K562 (cell line): ENCODE data around the gene HRCT1. TPM values are rescaled to one million over a fixed set of nuclear protein-coding genes. Genes with fewer than 3 reads are reported as not detected.

Source experiments
- ATAC-seq: fragments of 200-7000 bp; cut with Tn5 transposase; 3 replicates; pipeline ENCODE4 v1.9.1; 2020; ENCODE audit warnings: moderate library complexity
- Bru-seq: library from RNA; stranded (reverse); fragments of 400-500 nt; gene quantifications from one replicate; lab custom pipeline; 2021; lab: Mats Ljungman, UMichigan
- BruChase-seq, 2 experiments: library from RNA; stranded (reverse); fragments of 400-500 nt; gene quantifications; one replicate each; lab custom pipeline; 2021; lab: Mats Ljungman, UMichigan
- BruUV-seq: library from RNA; stranded (reverse); fragments of 400-500 nt; replicated peaks from 2 replicates; lab custom pipeline; 2021; lab: Mats Ljungman, UMichigan
- CTCF ChIA-PET: fragments of 300-600 bp; formaldehyde crosslinking; extraction: SDS; loops from one replicate; lab custom pipeline; 2021; ENCODE audit warnings: low intra/inter-chr PET ratio; lab: Yijun Ruan, JAX
- POLR2A ChIA-PET: fragments of 300-600, 350-650 bp; sonication (Branson Sonifier 250); formaldehyde crosslinking; extraction: SDS; loops from one replicate; lab custom pipeline; 2021; ENCODE audit warnings: antibody characterized with exemption, inconsistent platforms; lab: Yijun Ruan, JAX
- DNase-seq, 4 experiments: peaks; one replicate each; pipeline versions ENCODE4 v3.0.0 to v3.0.0-alpha.2; 2011 to 2018; ENCODE audit warnings: low spot score in 3 of 4, mixed read lengths in 3 of 4; ENCODE audit errors: extremely low read depth in 1 of 4
- FAIRE-seq: peaks from 2 replicates; lab custom pipeline; 2011; peaks lifted over from hg19 to GRCh38; lab: Jason Lieb, UNC
- H2AFZ ChIP-seq: 2 replicates; pipeline ENCODE4 v1.6.0; 2011; ENCODE audit warnings: low read depth, low read length, control low read depth, inconsistent platforms
- H3K27ac ChIP-seq: fragments of 200-600 bp; 3 replicates; pipeline ENCODE4 v1.8.0; 2011; ENCODE audit warnings: low read depth, mild to moderate bottlenecking, control low read depth, inconsistent platforms, low read length, moderate library complexity, mixed read lengths; ENCODE audit errors: extremely low read depth
- H3K27me3 ChIP-seq, 2 experiments: fragments of 300-600 bp in 1 of 2; 2 replicates in 1 of 2; 3 replicates in 1 of 2; pipeline versions ENCODE4 v1.6.0 to v1.8.0; 2011; ENCODE audit warnings: inconsistent platforms in 2 of 2, low read length in 2 of 2, mild to moderate bottlenecking in 1 of 2, mixed read lengths in 1 of 2, moderate library complexity in 1 of 2; ENCODE audit not compliant: control insufficient read depth in 2 of 2, insufficient read depth in 2 of 2
- H3K36me3 ChIP-seq: fragments of 300-600 bp; 3 replicates; pipeline ENCODE4 v1.8.0; 2011; ENCODE audit warnings: mild to moderate bottlenecking, low read length, inconsistent platforms; ENCODE audit not compliant: control insufficient read depth, insufficient read depth
- H3K4me1 ChIP-seq, 2 experiments: fragments of 200-600 bp in 1 of 2; replicated peaks in 1 of 2; 2 replicates in 1 of 2; 3 replicates in 1 of 2; pipeline versions ENCODE4 v1.5.1 to v1.8.0; 2011; ENCODE audit warnings: inconsistent platforms in 2 of 2, low read length in 2 of 2, mild to moderate bottlenecking in 1 of 2, mixed read lengths in 1 of 2, moderate library complexity in 1 of 2; ENCODE audit not compliant: control insufficient read depth in 2 of 2, insufficient read depth in 2 of 2
- H3K4me2 ChIP-seq: 2 replicates; pipeline ENCODE4 v1.6.1; 2011; ENCODE audit warnings: low read length, control low read depth, inconsistent platforms, mixed read lengths; ENCODE audit not compliant: insufficient read depth
- H3K4me3 ChIP-seq: fragments of 200-600 bp; sonication (generic), shearing (Covaris generic); 2 replicates; pipeline ENCODE4 v1.5.1; 2016; ENCODE audit warnings: control low read depth, inconsistent platforms
- H3K79me2 ChIP-seq: fragments of 200-600 bp; 3 replicates; pipeline ENCODE4 v1.8.0; 2011; ENCODE audit warnings: low read length, inconsistent platforms; ENCODE audit not compliant: control insufficient read depth, insufficient read depth
- H3K9ac ChIP-seq, 2 experiments: 2 replicates each; pipeline versions ENCODE4 v1.6.0 to v1.6.1; 2011; ENCODE audit warnings: low read depth in 2 of 2, low read length in 2 of 2, control low read depth in 1 of 2, inconsistent platforms in 1 of 2, mild to moderate bottlenecking in 1 of 2, mixed read lengths in 1 of 2; ENCODE audit not compliant: insufficient read depth in 1 of 2
- H3K9me1 ChIP-seq: one replicate; pipeline ENCODE4 v1.6.0; 2011; ENCODE audit warnings: inconsistent platforms, mild to moderate bottlenecking, low read length, moderate library complexity; ENCODE audit not compliant: control insufficient read depth, insufficient read depth
- H3K9me3 ChIP-seq: replicated peaks from 2 replicates; pipeline ENCODE4 v1.5.1; 2011; ENCODE audit warnings: low read depth, low read length, inconsistent platforms; ENCODE audit not compliant: control insufficient read depth, insufficient read depth
- H4K20me1 ChIP-seq: replicated peaks from 2 replicates; pipeline ENCODE4 v1.6.1; 2011; ENCODE audit warnings: low read length, inconsistent platforms, mixed read lengths; ENCODE audit not compliant: control insufficient read depth, insufficient read depth
- KDM1A ChIP-seq, 2 experiments: fragments of 450-650 bp; IDR thresholded peaks; 2 replicates each; pipeline ENCODE4 v1.6.1; 2016; ENCODE audit warnings: mild to moderate bottlenecking in 2 of 2
- NFIC ChIP-seq: fragments of 450-650 bp; IDR thresholded peaks from 2 replicates; pipeline ENCODE4 v1.6.1; 2017; ENCODE audit warnings: mild to moderate bottlenecking, inconsistent platforms
- REST ChIP-seq, 2 experiments: fragments of 450-650 bp; formaldehyde crosslinking in 1 of 2; IDR thresholded peaks; 2 replicates each; pipeline versions ENCODE4 v1.4.0 to v1.6.1; 2014 to 2020; ENCODE audit warnings: mild to moderate bottlenecking in 2 of 2, borderline replicate concordance in 1 of 2, low read depth in 1 of 2
- WGBS: fragments of 100-300 bp; shearing (Covaris generic); methylation state at CpG from one replicate; pipeline ENCODE4 v1.1.6; 2016; ENCODE audit warnings: low coverage, mixed read lengths; ENCODE audit not compliant: insufficient coverage; ENCODE audit errors: missing lambda C conversion rate; 5-methylcytosine and 5-hydroxymethylcytosine counted together
- in situ Hi-C: fragments of 300-500 bp; cut with MboI; formaldehyde crosslinking; loops from 4 replicates; pipeline ENCODE4 v1.15.0; 2018; ENCODE audit warnings: inconsistent platforms, mixed read lengths
- intact Hi-C: fragments of 100-400 bp; cut with micrococcal nuclease; formaldehyde crosslinking; loops from 2 replicates; pipeline ENCODE4 v1.14.2; 2022
- long read RNA-seq, 3 experiments: library from polyadenylated mRNA in 2 of 3; library from RNA in 1 of 3; unstranded in 2 of 3; stranded (forward) in 1 of 3; transcript quantifications; one replicate each; pipeline ENCODE4 v2.0.0, GENCODE V29; 2019 to 2022
- polyA minus RNA-seq, 3 experiments: library from RNA; depleted of rRNA, polyadenylated mRNA; stranded (reverse); fragments of >200 nt; gene quantifications; 2 replicates each; pipeline ENCODE4 v1.2.3, GENCODE V29; 2011
- polyA plus RNA-seq, 8 experiments: library from polyadenylated mRNA; depleted of rRNA in 4 of 8; stranded (reverse) in 5 of 8; unstranded in 3 of 8; fragments of >200 nt; fragmentation: Nextera tagmentation in 2 of 8; fragmentation: Illumina TruSeq in 1 of 8; extraction: Ambion mirVana in 2 of 8; extraction: Trizol in 1 of 8; gene quantifications; 2 replicates each; pipeline versions ENCODE4 v1.2.1 to v1.2.3, GENCODE V29; 2011 to 2014; ENCODE audit warnings: inconsistent platforms in 1 of 8, missing spikeins in 1 of 8
- total RNA-seq, 7 experiments: library from RNA; depleted of rRNA in 6 of 7; stranded (reverse); fragments of >200 nt in 6 of 7; fragmentation: Illumina TruSeq in 2 of 7; extraction: Trizol in 2 of 7; gene quantifications; 2 replicates each; pipeline versions ENCODE4 v1.2.1 to v1.2.3, GENCODE V29; 2011 to 2021; ENCODE audit warnings: low replicate concordance in 1 of 7

Gene HRCT1
- total RNA-seq (2011; cell fraction: chromatin; rRNA removed; ENCODE audit: low replicate concordance), result 0.35 TPM in 1 of 2 replicates, not detected in the other
- total RNA-seq (2011; cell fraction: nucleolus; rRNA removed), result not detected in 2 replicates
- total RNA-seq (2011; cell fraction: nucleoplasm; rRNA removed), result not detected in 2 replicates
- not detected in 2 replicates for total RNA-seq (2014; rRNA removed)
- not detected in 2 replicates for total RNA-seq (2014; rRNA removed; fragmentation: Illumina TruSeq; extraction: Trizol)
- not detected in 2 replicates for total RNA-seq (2015; rRNA removed; fragmentation: Illumina TruSeq; extraction: Trizol)
- total RNA-seq (2021), result not detected in 2 replicates
- 0.08 and 0.40 TPM in 2 replicates for polyA plus RNA-seq (2011; rRNA removed)
- 0.07 and 0.27 TPM in 2 replicates for polyA plus RNA-seq (2011; cell fraction: cytosol; rRNA removed)
- 0.28 TPM in 1 of 2 replicates, not detected in the other for polyA plus RNA-seq (2011; cell fraction: nucleus; rRNA removed)
- not detected in 2 replicates for polyA plus RNA-seq (2012)
- not detected in 2 replicates for polyA plus RNA-seq (2014; fragmentation: Illumina TruSeq; extraction: Trizol)
- not detected for polyA plus RNA-seq (2014; fragmentation: Nextera tagmentation; extraction: Ambion mirVana)
- not detected in 2 replicates for polyA plus RNA-seq (2014; rRNA removed)
- polyA minus RNA-seq (2011; rRNA and poly(A)+ RNA removed), result not detected in 2 replicates
- not detected in 2 replicates for polyA minus RNA-seq (2011; cell fraction: cytosol; rRNA and poly(A)+ RNA removed)
- 0.33 TPM in 1 of 2 replicates, not detected in the other for polyA minus RNA-seq (2011; cell fraction: nucleus; rRNA and poly(A)+ RNA removed)
- not detected for Bru-seq, nascent RNA
- not detected for BruChase-seq, experiment 1, labeled RNA remaining after a 2-hour chase
- not detected for BruChase-seq, experiment 2, labeled RNA remaining after a 6-hour chase
- long read RNA-seq, experiment 1, result 0 reads
- long read RNA-seq, experiment 2, result 0 reads
- long read RNA-seq, experiment 3, result 0 reads

DNA sequence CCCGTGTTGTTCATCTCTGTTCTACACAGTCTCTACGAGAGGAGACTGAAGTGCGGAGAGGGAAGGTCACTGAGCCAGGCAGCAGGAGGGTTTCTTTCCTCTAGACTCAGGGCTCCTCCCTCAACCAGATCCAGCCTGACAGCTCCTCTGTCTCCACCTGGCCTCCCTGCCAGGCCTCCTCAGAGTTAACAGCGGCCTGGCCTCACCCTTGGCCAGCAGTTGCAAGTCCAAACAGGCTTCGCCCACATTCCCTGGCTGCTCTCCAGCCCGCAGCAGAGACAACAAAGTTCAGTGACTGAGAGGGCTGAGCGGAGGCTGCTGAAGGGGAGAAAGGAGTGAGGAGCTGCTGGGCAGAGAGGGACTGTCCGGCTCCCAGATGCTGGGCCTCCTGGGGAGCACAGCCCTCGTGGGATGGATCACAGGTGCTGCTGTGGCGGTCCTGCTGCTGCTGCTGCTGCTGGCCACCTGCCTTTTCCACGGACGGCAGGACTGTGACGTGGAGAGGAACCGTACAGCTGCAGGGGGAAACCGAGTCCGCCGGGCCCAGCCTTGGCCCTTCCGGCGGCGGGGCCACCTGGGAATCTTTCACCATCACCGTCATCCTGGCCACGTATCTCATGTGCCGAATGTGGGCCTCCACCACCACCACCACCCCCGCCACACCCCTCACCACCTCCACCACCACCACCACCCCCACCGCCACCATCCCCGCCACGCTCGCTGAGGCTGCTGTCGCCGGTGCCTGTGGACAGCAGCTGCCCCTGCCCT lies at the start of gene HRCT1:
Gene HRCT1, plus strand, starts transcription at position 291 of the 768 bp plus-strand sequence. Its CDS starts 86 bp downstream, at position 377.
- in situ Hi-C loops, result no loop called here
- H3K4me1 ChIP-seq, result peaks cover 0 to 37% of the 10 kb centered on the region in 2 experiments; a peak in 3 of 5 replicates
- POLR2A ChIA-PET, result interaction anchor here (0.7 to 1.4 kb wide), 2 partner anchors 53 to 256 kb away, joined by 3 read pairs; no protein-coding TSS in a partner anchor

More for the DNA sequence above, at the start of gene HRCT1:
- Histone ChIP-seq H3K27me3 (no peaks in the 10 kb centered on the region), H3K9me3 (no peaks in the 10 kb centered on the region), H4K20me1 (no peaks in the 10 kb centered on the region), H3K27ac (no peak within 1 kb of the TSS), H3K36me3 (no peaks in the 10 kb centered on the region), H3K9ac (peak within 1 kb of the TSS in 1 of 2 experiments; percentile 68; a peak in 2 of 4 replicates), H3K79me2 (no peaks in the 10 kb centered on the region), H2AFZ (peak within 1 kb of the TSS; percentile 71), H3K9me1 (no peaks in the 10 kb centered on the region), H3K4me3 (no peak within 1 kb of the TSS), H3K4me2 (0 out of 2 replicates have a peak within 1 kb of the TSS, but pooled peaks have one; percentile 11)
- WGBS, result 43% methylated on average over 8 of the region's 30 CpGs
- FAIRE-seq, result no peak
- TF ChIP-seq NFIC (peak; percentile 64), REST (IDR thresholded peaks at IDR 0.05; ENCODE audit: borderline replicate concordance) (peak; percentile 68), REST (CRISPR knock-in tag; IDR thresholded peaks at IDR 0.05; ENCODE audit: low read depth) (no peak), KDM1A (IDR thresholded peaks at IDR 0.05) (no peak)
- CTCF ChIA-PET, result interaction anchor here (0.7 kb wide), 1 partner anchor 394 kb away, joined by 3 read pairs; no protein-coding TSS in a partner anchor
- BruUV-seq, result no TSS peak
- no peak for DNase-seq
- intact Hi-C loops, result no loop called here
- no peak; the same call in 2 of the 3 replicates for ATAC-seq
